Rectal smooth muscle tissue (tissue), 1 donor: ENCODE results near the gene MACROD1.

Experiments used
- H3K27ac ChIP-seq: one replicate; pipeline ENCODE4 v1.7.0; 2013; ENCODE audit warnings: low read depth, low read length, inconsistent platforms
- H3K27me3 ChIP-seq: one replicate; pipeline ENCODE4 v1.7.0; 2013; ENCODE audit warnings: low read length; ENCODE audit not compliant: control insufficient read depth, insufficient read depth
- H3K36me3 ChIP-seq: one replicate; pipeline ENCODE4 v1.7.0; 2013; ENCODE audit warnings: low read length; ENCODE audit not compliant: control insufficient read depth, insufficient read depth
- H3K4me1 ChIP-seq: one replicate; pipeline ENCODE4 v1.7.0; 2013; ENCODE audit warnings: low read length; ENCODE audit not compliant: control insufficient read depth, insufficient read depth
- H3K4me3 ChIP-seq: one replicate; pipeline ENCODE4 v1.7.0; 2013; ENCODE audit warnings: low read length
- H3K9ac ChIP-seq: one replicate; pipeline ENCODE4 v1.7.0; 2013; ENCODE audit warnings: low read length

Gene MACROD1

GRCh38 chr11:64118876-64119665 lies 46.8 kb downstream of the MACROD1 start:
- Histone ChIP-seq H3K36me3 (no peaks in the 10 kb centered on the region), H3K4me1 (peaks cover 12% of the 10 kb centered on the region), H3K27ac (no peak overlapping the region), H3K4me3 (no peak overlapping the region), H3K27me3 (no peaks in the 10 kb centered on the region), H3K9ac (no peak overlapping the region)

DNA sequence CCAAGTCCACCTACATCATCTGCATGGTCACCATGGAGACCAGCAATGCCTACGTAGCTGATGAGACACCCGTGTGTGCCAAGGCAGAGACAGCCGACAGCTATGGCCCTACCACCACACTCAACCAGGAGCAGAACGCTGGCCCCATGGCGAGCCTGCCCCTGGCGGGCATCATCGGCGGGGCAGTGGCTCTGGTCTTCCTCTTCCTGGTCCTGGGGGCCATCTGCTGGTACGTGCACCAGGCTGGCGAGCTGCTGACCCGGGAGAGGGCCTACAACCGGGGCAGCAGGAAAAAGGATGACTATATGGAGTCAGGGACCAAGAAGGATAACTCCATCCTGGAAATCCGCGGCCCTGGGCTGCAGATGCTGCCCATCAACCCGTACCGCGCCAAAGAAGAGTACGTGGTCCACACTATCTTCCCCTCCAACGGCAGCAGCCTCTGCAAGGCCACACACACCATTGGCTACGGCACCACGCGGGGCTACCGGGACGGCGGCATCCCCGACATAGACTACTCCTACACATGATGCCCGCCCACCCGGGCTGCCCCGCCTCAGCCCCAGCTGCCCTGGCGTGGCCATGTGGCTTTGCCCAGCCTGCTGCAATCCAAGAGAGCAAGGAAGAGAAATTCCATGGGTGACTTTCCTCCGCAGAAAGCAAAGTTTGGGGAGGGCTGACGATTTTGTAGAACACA lies 48.0 kb downstream of the MACROD1 start:
- no peaks in the 10 kb centered on the region for H3K27me3 ChIP-seq
- H3K9ac ChIP-seq, result no peak overlapping the region
- no peak overlapping the region for H3K4me3 ChIP-seq
- peaks cover 12% of the 10 kb centered on the region for H3K4me1 ChIP-seq
- H3K27ac ChIP-seq, result no peak overlapping the region
- H3K36me3 ChIP-seq, result no peaks in the 10 kb centered on the region

DNA sequence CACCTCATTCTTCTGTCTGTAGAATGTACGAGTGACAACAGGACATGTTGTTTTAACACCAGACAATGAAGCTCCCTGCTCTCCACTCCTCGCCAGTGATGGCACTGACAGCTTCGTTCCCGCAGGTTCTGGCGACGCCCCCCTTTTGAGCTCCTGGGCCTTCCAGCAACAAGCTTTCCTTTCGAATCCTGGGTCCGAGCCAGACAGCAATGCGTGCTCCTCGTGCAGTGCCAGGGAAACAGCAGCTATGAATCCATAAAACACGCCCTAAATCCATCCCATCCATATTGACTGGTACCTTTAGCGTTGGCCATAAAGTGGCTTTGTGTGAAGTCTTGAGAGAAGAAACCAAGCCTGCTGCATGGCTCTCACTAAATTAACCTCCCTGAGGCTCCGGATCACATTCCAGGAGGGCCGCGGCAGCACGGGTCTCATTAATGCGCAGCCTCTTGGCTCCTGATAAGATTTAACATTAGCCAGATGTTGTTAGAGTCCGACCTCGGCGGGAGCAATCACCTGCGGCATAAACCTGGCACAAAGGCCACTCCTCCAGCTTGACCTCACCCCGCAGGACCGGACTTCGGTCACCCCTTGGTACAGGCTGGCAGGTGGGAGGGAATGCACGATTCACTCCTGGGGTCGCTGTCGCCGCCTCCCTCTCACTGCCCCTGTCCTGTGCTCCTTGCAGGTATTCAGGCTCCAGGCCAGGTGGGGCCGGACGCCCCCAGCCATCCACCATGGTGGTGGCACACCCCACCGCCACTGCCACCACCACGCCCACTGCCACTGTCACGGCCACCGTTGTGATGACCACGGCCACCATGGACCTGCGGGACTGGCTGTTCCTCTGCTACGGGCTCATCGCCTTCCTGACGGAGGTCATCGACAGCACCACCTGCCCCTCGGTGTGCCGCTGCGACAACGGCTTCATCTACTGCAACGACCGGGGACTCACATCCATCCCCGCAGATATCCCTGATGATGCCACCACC lies 50.1 kb downstream of the MACROD1 start:
- Histone ChIP-seq H3K4me1 (peaks cover 8% of the 10 kb centered on the region), H3K9ac (no peak overlapping the region), H3K27me3 (no peaks in the 10 kb centered on the region), H3K36me3 (no peaks in the 10 kb centered on the region), H3K27ac (no peak overlapping the region), H3K4me3 (no peak overlapping the region)

GRCh38 chr11:64114231-64114630 lies 51.7 kb downstream of the MACROD1 start:
- no peak overlapping the region for H3K9ac ChIP-seq
- H3K4me3 ChIP-seq, result no peak overlapping the region
- H3K36me3 ChIP-seq, result no peaks in the 10 kb centered on the region
- H3K27me3 ChIP-seq, result no peaks in the 10 kb centered on the region
- peaks cover 4% of the 10 kb centered on the region for H3K4me1 ChIP-seq
- H3K27ac ChIP-seq, result no peak overlapping the region

GRCh38 chr11:64113462-64113780 lies 52.5 kb downstream of the MACROD1 start:
- H3K4me3 ChIP-seq, result no peak overlapping the region
- no peak overlapping the region for H3K9ac ChIP-seq

DNA sequence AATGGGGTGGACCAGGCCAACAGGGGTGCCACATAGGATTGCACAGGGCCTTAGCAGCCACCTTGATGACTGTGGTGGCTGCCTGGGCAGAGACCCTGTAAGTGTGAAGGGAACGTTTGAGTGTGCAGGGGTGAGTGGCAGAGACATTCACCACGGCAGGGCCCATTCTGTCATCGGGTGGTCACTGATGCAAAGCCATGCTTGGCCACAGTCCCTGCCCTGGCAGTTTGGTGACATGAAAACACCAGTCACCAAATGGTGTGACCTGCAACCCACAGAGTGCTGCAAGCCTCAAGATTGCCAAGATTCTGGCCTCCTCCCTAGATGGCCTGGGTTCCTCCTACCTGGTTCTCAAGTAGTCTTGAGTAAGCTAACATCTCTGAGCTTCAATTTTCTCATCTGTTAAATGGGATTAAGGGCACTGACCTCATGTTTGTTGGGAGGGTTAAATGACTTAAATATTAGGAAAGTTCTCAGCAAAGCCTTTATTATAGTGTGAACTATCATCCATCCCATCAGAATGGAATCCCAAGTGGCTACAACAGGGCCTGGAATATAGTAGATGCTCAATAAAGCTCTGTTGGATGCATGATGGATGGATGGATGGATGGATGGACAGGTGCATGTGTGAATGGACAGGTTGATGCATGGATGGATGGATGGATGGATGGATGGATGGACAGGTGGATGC lies 53.0 kb downstream of the MACROD1 start:
- Histone ChIP-seq H3K36me3 (no peaks in the 10 kb centered on the region), H3K9ac (no peak overlapping the region), H3K4me1 (peaks cover 4% of the 10 kb centered on the region), H3K4me3 (no peak overlapping the region), H3K27me3 (no peaks in the 10 kb centered on the region), H3K27ac (no peak overlapping the region)

More at GRCh38 chr11:64113462-64113780, 52.5 kb downstream of the MACROD1 start:
- Histone ChIP-seq H3K27ac (no peak overlapping the region), H3K36me3 (no peaks in the 10 kb centered on the region), H3K4me1 (peaks cover 4% of the 10 kb centered on the region), H3K27me3 (no peaks in the 10 kb centered on the region)

GRCh38 chr11:64110465-64111375 lies 55.2 kb downstream of the MACROD1 start:
- Histone ChIP-seq H3K4me1 (peaks cover 4% of the 10 kb centered on the region), H3K4me3 (no peak overlapping the region), H3K27me3 (no peaks in the 10 kb centered on the region)

DNA sequence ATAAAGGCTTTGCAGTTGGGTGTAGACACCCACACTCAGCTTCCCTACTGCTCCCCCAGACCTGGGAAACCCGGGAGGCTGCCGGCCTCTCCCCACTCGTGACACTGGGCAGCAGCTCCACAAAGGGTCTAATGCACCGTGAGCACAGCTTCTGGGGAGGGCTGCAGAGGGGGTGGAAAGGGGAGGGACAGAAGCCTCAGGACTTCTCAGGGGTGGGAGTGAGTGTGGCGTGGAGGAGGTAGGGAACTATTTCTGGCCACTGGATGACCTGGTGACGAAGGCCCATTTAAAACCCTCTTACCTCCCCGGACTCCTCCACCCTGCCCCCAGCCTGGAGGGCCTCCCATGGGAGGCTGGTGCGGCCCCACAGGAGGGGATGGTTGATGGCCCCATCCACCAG lies 56.6 kb downstream of the MACROD1 start:
- H3K4me1 ChIP-seq, result no peaks in the 10 kb centered on the region
- no peak overlapping the region for H3K27ac ChIP-seq
- H3K9ac ChIP-seq, result no peak overlapping the region
- H3K36me3 ChIP-seq, result no peaks in the 10 kb centered on the region
- no peaks in the 10 kb centered on the region for H3K27me3 ChIP-seq
- H3K4me3 ChIP-seq, result no peak overlapping the region

More at GRCh38 chr11:64110465-64111375, 55.2 kb downstream of the MACROD1 start:
- H3K36me3 ChIP-seq, result no peaks in the 10 kb centered on the region
- H3K27ac ChIP-seq, result no peak overlapping the region
- no peak overlapping the region for H3K9ac ChIP-seq

GRCh38 chr11:64107303-64107702 lies 58.6 kb downstream of the MACROD1 start:
- Histone ChIP-seq H3K27ac (no peak overlapping the region), H3K4me1 (no peaks in the 10 kb centered on the region), H3K27me3 (no peaks in the 10 kb centered on the region), H3K4me3 (no peak overlapping the region), H3K9ac (no peak overlapping the region), H3K36me3 (no peaks in the 10 kb centered on the region)

DNA sequence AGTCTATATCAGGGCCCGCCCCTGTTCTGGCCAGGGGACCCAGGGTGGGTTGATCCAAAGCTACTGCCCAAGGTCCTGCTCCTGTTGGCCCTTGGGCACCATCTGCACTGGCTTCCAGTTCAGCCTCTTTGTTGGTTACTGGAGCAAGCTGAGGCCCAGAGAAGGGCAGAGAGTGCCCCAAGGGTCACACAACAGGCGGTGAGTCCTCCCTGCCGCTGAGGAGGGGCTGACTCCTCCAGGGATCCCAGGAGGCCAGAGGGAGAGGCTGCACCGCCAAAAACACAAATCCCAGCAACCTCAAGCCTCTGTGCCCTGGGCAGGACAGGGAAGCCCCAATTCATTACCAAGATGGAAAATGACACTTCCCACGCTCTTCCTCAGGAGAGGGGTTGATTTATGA lies 61.3 kb downstream of the MACROD1 start:
- H3K4me3 ChIP-seq, result no peak overlapping the region
- H3K27me3 ChIP-seq, result no peaks in the 10 kb centered on the region
- no peaks in the 10 kb centered on the region for H3K36me3 ChIP-seq
- H3K27ac ChIP-seq, result no peak overlapping the region
- no peak overlapping the region for H3K9ac ChIP-seq
- H3K4me1 ChIP-seq, result no peaks in the 10 kb centered on the region

GRCh38 chr11:64103277-64103985 lies 62.5 kb downstream of the MACROD1 start:
- no peak overlapping the region for H3K9ac ChIP-seq
- H3K4me3 ChIP-seq, result no peak overlapping the region
- H3K36me3 ChIP-seq, result no peaks in the 10 kb centered on the region
- H3K27ac ChIP-seq, result no peak overlapping the region
- peaks cover 2% of the 10 kb centered on the region for H3K4me1 ChIP-seq
- no peaks in the 10 kb centered on the region for H3K27me3 ChIP-seq
